ENCODE data around the gene OXER1. TPM values are rescaled to one million over a fixed set of nuclear protein-coding genes. Genes with fewer than 3 reads are reported as not detected.

Gene OXER1
- total and polyA plus RNA-seq, 2 of the 13 experiments (the other 11 are each of a cell fraction or from before 2014, with no cell fraction given), result 8.0 to 9.0 TPM

DNA sequence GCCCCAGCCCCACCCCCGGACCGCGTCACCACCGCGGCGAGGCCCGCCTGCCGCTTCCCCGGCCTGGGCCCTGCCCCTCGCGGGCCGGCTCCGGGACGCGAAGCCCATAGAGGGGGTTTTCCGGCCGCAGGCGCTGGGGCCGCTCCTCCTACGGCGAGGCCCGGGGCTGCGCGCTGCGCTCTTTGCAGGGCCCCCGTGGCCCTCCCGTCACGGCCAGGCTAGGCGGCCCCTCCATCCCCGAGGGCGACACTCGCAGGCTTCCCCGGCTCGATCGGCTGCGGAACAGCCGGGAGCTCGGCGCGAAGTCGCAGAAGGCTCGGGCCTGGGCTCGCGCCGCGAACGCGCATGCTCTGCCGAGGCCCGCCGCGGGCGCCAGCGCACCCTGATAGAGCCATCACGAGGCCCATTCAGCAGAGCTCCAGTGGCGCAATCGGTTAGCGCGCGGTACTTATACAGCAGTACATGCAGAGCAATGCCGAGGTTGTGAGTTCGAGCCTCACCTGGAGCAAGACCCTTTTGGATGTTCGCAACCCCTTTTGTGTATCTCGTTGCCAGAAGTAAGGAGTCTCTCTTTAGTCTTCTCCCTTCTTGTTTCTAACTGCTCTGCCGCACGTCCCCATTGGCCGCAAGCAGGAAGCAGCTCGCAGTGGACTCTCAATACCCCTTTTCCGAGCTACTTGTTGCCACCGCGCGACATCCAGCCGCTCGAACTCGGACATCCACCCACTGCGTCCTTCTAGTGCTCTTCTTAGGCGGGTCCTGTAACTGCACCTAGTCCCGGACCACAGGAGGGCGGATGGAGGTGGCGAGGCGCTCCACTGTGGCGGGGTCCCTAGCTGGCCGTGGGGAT, 46.4 kb upstream of the OXER1 start (continued):
- TF ChIP-seq, protein P1, sequence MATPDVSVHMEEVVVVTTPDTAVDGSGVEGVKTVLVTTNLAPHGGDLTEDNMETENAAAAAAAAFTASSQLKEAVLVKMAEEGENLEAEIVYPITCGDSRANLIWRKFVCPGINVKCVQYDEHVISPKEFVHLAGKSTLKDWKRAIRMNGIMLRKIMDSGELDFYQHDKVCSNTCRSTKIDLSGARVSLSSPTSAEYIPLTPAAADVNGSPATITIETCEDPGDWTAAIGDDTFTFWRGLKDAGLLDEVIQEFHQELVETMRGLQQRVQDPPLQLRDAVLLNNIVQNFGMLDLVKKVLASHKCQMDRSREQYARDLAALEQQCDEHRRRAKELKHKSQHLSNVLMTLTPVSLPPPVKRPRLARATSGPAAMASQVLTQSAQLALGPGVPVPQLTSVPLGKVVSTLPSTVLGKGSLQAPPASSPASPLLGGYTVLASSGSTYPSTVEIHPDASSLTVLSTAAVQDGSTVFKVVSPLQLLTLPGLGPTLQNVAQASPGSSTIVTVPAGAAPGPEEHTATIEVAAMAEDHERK (CRISPR knock-in tag; IDR thresholded peaks at IDR 0.05; ENCODE audit: low read depth), result no peak; the same call in 1 of the 2 replicates
- TF ChIP-seq FOXA3 (CRISPR knock-in tag; IDR thresholded peaks at IDR 0.05) (peak; percentile 74), TRIM24 (CRISPR knock-in tag; IDR thresholded peaks at IDR 0.05) (no peak), TMF1 (CRISPR knock-in tag; IDR thresholded peaks at IDR 0.05; ENCODE audit: low read depth) (peak; percentile 95), HNRNPLL (IDR thresholded peaks at IDR 0.05; ENCODE audit: low read depth, low read length, poor library complexity, severe bottlenecking) (peak; percentile 81), SAFB2 (CRISPR knock-in tag; IDR thresholded peaks at IDR 0.05; ENCODE audit: borderline replicate concordance, low read depth) (peak; percentile 53; the same call in 1 of the 2 replicates), ZNF460 (CRISPR knock-in tag; IDR thresholded peaks at IDR 0.05; ENCODE audit: borderline replicate concordance) (no peak; the same call in 1 of the 2 replicates), ELF4 (CRISPR knock-in tag; IDR thresholded peaks at IDR 0.05; ENCODE audit: borderline replicate concordance) (no peak; the same call in 1 of the 2 replicates), ZNF552 (CRISPR knock-in tag; IDR thresholded peaks at IDR 0.05; ENCODE audit: borderline replicate concordance) (peak; percentile 48; the same call in 1 of the 2 replicates), ZNF598 (CRISPR knock-in tag; IDR thresholded peaks at IDR 0.05; ENCODE audit: borderline replicate concordance) (peak; percentile 53; the same call in 1 of the 2 replicates), ZNF451 (CRISPR knock-in tag; IDR thresholded peaks at IDR 0.05) (peak; percentile 99)
- TF ChIP-seq, protein P2, sequence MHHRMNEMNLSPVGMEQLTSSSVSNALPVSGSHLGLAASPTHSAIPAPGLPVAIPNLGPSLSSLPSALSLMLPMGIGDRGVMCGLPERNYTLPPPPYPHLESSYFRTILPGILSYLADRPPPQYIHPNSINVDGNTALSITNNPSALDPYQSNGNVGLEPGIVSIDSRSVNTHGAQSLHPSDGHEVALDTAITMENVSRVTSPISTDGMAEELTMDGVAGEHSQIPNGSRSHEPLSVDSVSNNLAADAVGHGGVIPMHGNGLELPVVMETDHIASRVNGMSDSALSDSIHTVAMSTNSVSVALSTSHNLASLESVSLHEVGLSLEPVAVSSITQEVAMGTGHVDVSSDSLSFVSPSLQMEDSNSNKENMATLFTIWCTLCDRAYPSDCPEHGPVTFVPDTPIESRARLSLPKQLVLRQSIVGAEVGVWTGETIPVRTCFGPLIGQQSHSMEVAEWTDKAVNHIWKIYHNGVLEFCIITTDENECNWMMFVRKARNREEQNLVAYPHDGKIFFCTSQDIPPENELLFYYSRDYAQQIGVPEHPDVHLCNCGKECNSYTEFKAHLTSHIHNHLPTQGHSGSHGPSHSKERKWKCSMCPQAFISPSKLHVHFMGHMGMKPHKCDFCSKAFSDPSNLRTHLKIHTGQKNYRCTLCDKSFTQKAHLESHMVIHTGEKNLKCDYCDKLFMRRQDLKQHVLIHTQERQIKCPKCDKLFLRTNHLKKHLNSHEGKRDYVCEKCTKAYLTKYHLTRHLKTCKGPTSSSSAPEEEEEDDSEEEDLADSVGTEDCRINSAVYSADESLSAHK (CRISPR knock-in tag; IDR thresholded peaks at IDR 0.05; ENCODE audit: borderline replicate concordance), result peak; percentile 93
- TF ChIP-seq, protein P3, sequence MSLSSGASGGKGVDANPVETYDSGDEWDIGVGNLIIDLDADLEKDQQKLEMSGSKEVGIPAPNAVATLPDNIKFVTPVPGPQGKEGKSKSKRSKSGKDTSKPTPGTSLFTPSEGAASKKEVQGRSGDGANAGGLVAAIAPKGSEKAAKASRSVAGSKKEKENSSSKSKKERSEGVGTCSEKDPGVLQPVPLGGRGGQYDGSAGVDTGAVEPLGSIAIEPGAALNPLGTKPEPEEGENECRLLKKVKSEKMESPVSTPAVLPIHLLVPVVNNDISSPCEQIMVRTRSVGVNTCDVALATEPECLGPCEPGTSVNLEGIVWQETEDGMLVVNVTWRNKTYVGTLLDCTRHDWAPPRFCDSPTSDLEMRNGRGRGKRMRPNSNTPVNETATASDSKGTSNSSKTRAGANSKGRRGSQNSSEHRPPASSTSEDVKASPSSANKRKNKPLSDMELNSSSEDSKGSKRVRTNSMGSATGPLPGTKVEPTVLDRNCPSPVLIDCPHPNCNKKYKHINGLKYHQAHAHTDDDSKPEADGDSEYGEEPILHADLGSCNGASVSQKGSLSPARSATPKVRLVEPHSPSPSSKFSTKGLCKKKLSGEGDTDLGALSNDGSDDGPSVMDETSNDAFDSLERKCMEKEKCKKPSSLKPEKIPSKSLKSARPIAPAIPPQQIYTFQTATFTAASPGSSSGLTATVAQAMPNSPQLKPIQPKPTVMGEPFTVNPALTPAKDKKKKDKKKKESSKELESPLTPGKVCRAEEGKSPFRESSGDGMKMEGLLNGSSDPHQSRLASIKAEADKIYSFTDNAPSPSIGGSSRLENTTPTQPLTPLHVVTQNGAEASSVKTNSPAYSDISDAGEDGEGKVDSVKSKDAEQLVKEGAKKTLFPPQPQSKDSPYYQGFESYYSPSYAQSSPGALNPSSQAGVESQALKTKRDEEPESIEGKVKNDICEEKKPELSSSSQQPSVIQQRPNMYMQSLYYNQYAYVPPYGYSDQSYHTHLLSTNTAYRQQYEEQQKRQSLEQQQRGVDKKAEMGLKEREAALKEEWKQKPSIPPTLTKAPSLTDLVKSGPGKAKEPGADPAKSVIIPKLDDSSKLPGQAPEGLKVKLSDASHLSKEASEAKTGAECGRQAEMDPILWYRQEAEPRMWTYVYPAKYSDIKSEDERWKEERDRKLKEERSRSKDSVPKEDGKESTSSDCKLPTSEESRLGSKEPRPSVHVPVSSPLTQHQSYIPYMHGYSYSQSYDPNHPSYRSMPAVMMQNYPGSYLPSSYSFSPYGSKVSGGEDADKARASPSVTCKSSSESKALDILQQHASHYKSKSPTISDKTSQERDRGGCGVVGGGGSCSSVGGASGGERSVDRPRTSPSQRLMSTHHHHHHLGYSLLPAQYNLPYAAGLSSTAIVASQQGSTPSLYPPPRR (CRISPR knock-in tag; IDR thresholded peaks at IDR 0.05; ENCODE audit: borderline replicate concordance), result peak; percentile 77
- TF ChIP-seq, protein P4, sequence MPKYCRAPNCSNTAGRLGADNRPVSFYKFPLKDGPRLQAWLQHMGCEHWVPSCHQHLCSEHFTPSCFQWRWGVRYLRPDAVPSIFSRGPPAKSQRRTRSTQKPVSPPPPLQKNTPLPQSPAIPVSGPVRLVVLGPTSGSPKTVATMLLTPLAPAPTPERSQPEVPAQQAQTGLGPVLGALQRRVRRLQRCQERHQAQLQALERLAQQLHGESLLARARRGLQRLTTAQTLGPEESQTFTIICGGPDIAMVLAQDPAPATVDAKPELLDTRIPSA (CRISPR knock-in tag; IDR thresholded peaks at IDR 0.05; ENCODE audit: borderline replicate concordance), result peak; percentile 91; the same call in 1 of the 2 replicates
- TF ChIP-seq, protein P5, sequence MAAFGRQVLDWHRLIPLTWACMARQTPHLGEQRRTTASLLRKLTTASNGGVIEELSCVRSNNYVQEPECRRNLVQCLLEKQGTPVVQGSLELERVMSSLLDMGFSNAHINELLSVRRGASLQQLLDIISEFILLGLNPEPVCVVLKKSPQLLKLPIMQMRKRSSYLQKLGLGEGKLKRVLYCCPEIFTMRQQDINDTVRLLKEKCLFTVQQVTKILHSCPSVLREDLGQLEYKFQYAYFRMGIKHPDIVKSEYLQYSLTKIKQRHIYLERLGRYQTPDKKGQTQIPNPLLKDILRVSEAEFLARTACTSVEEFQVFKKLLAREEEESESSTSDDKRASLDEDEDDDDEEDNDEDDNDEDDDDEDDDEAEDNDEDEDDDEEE (CRISPR knock-in tag; IDR thresholded peaks at IDR 0.05), result peak; percentile 97
